22Rv1 (cell line): ENCODE results near the gene ATF6B.
"Not testable (repeated sequence)": the region's sequence is repeated elsewhere in the genome, so short reads cannot be mapped to it uniquely, and the experiment has no call there.

Experiments
- ZFX ChIP-seq: fragments of 450-650 bp; IDR thresholded peaks from 2 replicates; pipeline ENCODE4 v1.6.1; 2017; ENCODE audit warnings: antibody characterized with exemption, borderline replicate concordance
- TF ChIP-seq, protein P1 (sequence below): fragments of 450-650 bp; IDR thresholded peaks from 2 replicates; pipeline ENCODE4 v1.5.1; 2017; ENCODE audit warnings: mild to moderate bottlenecking

DNA sequence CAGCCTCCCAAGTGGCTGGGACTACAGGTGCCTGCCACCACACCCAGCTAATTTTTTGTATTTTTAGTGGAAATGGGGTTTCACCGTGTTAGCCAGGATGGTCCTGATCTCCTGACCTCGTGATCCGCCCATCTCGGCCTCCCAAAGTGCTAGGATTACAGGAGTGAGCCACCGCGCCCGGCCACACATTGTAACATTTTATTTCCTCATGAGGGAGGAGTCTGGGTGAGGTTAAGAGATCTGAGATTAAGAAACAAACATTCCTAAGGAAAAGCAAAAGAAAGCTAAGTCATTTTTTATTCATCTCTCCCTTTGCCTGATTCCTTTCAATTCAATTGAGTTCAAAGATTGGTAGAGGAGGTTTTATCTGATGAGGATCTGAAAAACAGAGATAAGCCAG lies 16.2 kb upstream of the ATF6B start:
- TF ChIP-seq, protein P1, sequence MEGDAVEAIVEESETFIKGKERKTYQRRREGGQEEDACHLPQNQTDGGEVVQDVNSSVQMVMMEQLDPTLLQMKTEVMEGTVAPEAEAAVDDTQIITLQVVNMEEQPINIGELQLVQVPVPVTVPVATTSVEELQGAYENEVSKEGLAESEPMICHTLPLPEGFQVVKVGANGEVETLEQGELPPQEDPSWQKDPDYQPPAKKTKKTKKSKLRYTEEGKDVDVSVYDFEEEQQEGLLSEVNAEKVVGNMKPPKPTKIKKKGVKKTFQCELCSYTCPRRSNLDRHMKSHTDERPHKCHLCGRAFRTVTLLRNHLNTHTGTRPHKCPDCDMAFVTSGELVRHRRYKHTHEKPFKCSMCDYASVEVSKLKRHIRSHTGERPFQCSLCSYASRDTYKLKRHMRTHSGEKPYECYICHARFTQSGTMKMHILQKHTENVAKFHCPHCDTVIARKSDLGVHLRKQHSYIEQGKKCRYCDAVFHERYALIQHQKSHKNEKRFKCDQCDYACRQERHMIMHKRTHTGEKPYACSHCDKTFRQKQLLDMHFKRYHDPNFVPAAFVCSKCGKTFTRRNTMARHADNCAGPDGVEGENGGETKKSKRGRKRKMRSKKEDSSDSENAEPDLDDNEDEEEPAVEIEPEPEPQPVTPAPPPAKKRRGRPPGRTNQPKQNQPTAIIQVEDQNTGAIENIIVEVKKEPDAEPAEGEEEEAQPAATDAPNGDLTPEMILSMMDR, result not testable (repeated sequence)
- TF ChIP-seq ZFX, result not testable (repeated sequence)
